WTC11 (cell line): ENCODE measurements around the gene ALG2. TPM values are rescaled to one million over a fixed set of nuclear protein-coding genes. Genes with fewer than 3 reads are reported as not detected.

Source experiments
- ATAC-seq: fragments of 200-7000 bp; cut with Tn5 transposase; 2 replicates; pipeline ENCODE4 v1.10.0; 2021; ENCODE audit warnings: mild to moderate bottlenecking, moderate library complexity
- CTCF ChIA-PET: fragments of 300-600 bp; sonication (Branson Sonifier 250); formaldehyde crosslinking; loops from one replicate; lab custom pipeline; 2021; ENCODE audit warnings: antibody characterized with exemption; lab: Charles Lee
- POLR2A ChIA-PET: fragments of 350-600 bp; sonication (Branson Sonifier 250); formaldehyde crosslinking; loops from one replicate; lab custom pipeline; 2021; ENCODE audit warnings: antibody characterized with exemption; lab: Charles Lee
- DNase-seq: peaks from one replicate; pipeline ENCODE4 v3.0.0; 2021; ENCODE audit warnings: low spot score
- H3K27ac Mint-ChIP-seq: 2 replicates; pipeline ENCODE4 v1.8.0; 2021; ENCODE audit warnings: mixed read lengths
- H3K27me3 Mint-ChIP-seq: 2 replicates; pipeline ENCODE4 v1.8.0; 2021; ENCODE audit warnings: low read depth, mild to moderate bottlenecking, moderate library complexity, mixed read lengths
- H3K36me3 Mint-ChIP-seq: 2 replicates; pipeline ENCODE4 v1.8.0; 2021; ENCODE audit warnings: mixed read lengths
- H3K4me1 Mint-ChIP-seq: 2 replicates; pipeline ENCODE4 v1.8.0; 2022; ENCODE audit warnings: mixed read lengths
- H3K4me3 Mint-ChIP-seq: 2 replicates; pipeline ENCODE4 v1.8.0; 2021; ENCODE audit warnings: mild to moderate bottlenecking, moderate library complexity, mixed read lengths
- H3K9me3 Mint-ChIP-seq: 2 replicates; pipeline ENCODE4 v1.8.0; 2021; ENCODE audit warnings: mixed read lengths
- ELF4 ChIP-seq: sonication (generic); formaldehyde crosslinking; IDR thresholded peaks from 2 replicates; pipeline ENCODE4 v1.8.1; 2022; ENCODE audit warnings: low read depth, mild to moderate bottlenecking, moderate library complexity, missing genetic modification reagents
- ESRRA ChIP-seq: sonication (generic); formaldehyde crosslinking; IDR thresholded peaks from 2 replicates; pipeline ENCODE4 v1.8.1; 2022; ENCODE audit warnings: mild to moderate bottlenecking, missing genetic modification reagents, borderline replicate concordance
- HMGA2 ChIP-seq: fragments of 250-450 bp; sonication (Bioruptor Pico); IDR thresholded peaks from 2 replicates; pipeline ENCODE4 v1.4.0; 2021; ENCODE audit warnings: mild to moderate bottlenecking, moderate library complexity
- JUN ChIP-seq: sonication (generic); formaldehyde crosslinking; IDR thresholded peaks from 2 replicates; pipeline ENCODE4 v1.8.0; 2023; ENCODE audit warnings: mild to moderate bottlenecking, missing genetic modification reagents
- SMAD3 ChIP-seq: sonication (generic); formaldehyde crosslinking; IDR thresholded peaks from 2 replicates; pipeline ENCODE4 v1.8.0; 2022; ENCODE audit warnings: missing genetic modification reagents, mild to moderate bottlenecking, borderline replicate concordance
- TEAD4 ChIP-seq: sonication (generic); formaldehyde crosslinking; IDR thresholded peaks from 2 replicates; pipeline ENCODE4 v1.8.0; 2022; ENCODE audit warnings: mild to moderate bottlenecking, missing genetic modification reagents
- ZNF671 ChIP-seq: fragments of 250-450 bp; sonication (Bioruptor Pico); IDR thresholded peaks from 2 replicates; pipeline ENCODE4 v1.8.0; 2021; ENCODE audit warnings: mild to moderate bottlenecking
- total RNA-seq: library from RNA; stranded (reverse); gene quantifications from 3 replicates; pipeline ENCODE4 v1.2.3, GENCODE V29; 2021
- TF ChIP-seq, protein P1 (sequence below): fragments of 250-450 bp; sonication (Bioruptor Pico); IDR thresholded peaks from 2 replicates; pipeline ENCODE4 v2.1.2; 2022; ENCODE audit warnings: mild to moderate bottlenecking, moderate library complexity
- TF ChIP-seq, protein P2 (sequence below): sonication (generic); formaldehyde crosslinking; IDR thresholded peaks from 2 replicates; pipeline ENCODE4 v1.8.1; 2023; ENCODE audit warnings: mild to moderate bottlenecking, missing genetic modification reagents, moderate library complexity
- TF ChIP-seq, protein P3 (sequence below): sonication (generic); formaldehyde crosslinking; IDR thresholded peaks from 2 replicates; pipeline ENCODE4 v1.8.1; 2023; ENCODE audit warnings: mild to moderate bottlenecking, missing genetic modification reagents, borderline replicate concordance
- TF ChIP-seq, protein P4 (sequence below): sonication (generic); formaldehyde crosslinking; IDR thresholded peaks from 2 replicates; pipeline ENCODE4 v1.8.0; 2023; ENCODE audit warnings: missing genetic modification reagents, mild to moderate bottlenecking, borderline replicate concordance
- TF ChIP-seq, protein P5 (sequence below): sonication (generic); formaldehyde crosslinking; IDR thresholded peaks from 2 replicates; pipeline ENCODE4 v1.8.0; 2022; ENCODE audit warnings: mild to moderate bottlenecking, missing genetic modification reagents

The ALG2 gene
- total RNA-seq, 1 experiment from 2014 or later = 25.2 TPM

DNA sequence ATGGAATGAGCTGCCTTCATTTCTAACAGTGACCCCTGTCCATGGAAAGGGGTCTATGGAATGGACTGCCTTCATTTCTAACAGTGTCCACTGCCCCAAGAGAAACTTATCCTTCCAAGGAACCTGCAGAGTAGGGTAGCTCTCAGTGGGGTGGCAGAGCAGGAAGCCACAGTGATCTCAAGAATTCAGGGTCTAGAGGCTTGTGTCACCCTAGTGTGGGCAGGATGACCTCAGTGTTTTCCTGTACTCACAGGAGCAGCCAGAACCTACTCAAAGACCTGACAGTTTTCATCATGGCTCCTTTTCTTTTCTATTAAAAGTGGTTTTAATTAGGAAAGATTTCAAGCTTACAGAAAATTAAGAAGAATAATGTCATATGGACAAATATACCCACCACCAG lies 27.9 kb upstream of the ALG2 start:
- Mint-ChIP-seq H3K36me3 (no peaks in the 10 kb centered on the region), H3K27ac (no peak overlapping the region), H3K4me3 (no peak overlapping the region), H3K4me1 (no peaks in the 10 kb centered on the region), H3K9me3 (0 out of 2 replicates have a peak, but pooled peaks cover 3% of the 10 kb centered on the region), H3K27me3 (no peaks in the 10 kb centered on the region)
- POLR2A ChIA-PET = no interaction called here
- ATAC-seq (no peak; the same call in 1 of the 2 replicates), DNase-seq (no peak)
- CTCF ChIA-PET = interaction anchor here (1.1 kb wide), 1 partner anchor 18 kb away, joined by 3 read pairs; no protein-coding TSS in a partner anchor
- TF ChIP-seq ELF4 (CRISPR knock-in tag) = no peak
- TF ChIP-seq, protein P1, sequence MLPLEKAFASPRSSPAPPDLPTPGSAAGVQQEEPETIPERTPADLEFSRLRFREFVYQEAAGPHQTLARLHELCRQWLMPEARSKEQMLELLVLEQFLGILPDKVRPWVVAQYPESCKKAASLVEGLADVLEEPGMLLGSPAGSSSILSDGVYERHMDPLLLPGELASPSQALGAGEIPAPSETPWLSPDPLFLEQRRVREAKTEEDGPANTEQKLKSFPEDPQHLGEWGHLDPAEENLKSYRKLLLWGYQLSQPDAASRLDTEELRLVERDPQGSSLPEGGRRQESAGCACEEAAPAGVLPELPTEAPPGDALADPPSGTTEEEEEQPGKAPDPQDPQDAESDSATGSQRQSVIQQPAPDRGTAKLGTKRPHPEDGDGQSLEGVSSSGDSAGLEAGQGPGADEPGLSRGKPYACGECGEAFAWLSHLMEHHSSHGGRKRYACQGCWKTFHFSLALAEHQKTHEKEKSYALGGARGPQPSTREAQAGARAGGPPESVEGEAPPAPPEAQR (CRISPR knock-in tag) = no peak
- TF ChIP-seq HMGA2 (CRISPR knock-in tag) = no peak
- TF ChIP-seq, protein P2, sequence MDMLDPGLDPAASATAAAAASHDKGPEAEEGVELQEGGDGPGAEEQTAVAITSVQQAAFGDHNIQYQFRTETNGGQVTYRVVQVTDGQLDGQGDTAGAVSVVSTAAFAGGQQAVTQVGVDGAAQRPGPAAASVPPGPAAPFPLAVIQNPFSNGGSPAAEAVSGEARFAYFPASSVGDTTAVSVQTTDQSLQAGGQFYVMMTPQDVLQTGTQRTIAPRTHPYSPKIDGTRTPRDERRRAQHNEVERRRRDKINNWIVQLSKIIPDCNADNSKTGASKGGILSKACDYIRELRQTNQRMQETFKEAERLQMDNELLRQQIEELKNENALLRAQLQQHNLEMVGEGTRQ (CRISPR knock-in tag) = no peak
- TF ChIP-seq, protein P3, sequence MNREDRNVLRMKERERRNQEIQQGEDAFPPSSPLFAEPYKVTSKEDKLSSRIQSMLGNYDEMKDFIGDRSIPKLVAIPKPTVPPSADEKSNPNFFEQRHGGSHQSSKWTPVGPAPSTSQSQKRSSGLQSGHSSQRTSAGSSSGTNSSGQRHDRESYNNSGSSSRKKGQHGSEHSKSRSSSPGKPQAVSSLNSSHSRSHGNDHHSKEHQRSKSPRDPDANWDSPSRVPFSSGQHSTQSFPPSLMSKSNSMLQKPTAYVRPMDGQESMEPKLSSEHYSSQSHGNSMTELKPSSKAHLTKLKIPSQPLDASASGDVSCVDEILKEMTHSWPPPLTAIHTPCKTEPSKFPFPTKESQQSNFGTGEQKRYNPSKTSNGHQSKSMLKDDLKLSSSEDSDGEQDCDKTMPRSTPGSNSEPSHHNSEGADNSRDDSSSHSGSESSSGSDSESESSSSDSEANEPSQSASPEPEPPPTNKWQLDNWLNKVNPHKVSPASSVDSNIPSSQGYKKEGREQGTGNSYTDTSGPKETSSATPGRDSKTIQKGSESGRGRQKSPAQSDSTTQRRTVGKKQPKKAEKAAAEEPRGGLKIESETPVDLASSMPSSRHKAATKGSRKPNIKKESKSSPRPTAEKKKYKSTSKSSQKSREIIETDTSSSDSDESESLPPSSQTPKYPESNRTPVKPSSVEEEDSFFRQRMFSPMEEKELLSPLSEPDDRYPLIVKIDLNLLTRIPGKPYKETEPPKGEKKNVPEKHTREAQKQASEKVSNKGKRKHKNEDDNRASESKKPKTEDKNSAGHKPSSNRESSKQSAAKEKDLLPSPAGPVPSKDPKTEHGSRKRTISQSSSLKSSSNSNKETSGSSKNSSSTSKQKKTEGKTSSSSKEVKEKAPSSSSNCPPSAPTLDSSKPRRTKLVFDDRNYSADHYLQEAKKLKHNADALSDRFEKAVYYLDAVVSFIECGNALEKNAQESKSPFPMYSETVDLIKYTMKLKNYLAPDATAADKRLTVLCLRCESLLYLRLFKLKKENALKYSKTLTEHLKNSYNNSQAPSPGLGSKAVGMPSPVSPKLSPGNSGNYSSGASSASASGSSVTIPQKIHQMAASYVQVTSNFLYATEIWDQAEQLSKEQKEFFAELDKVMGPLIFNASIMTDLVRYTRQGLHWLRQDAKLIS = no peak
- no peak for TF ChIP-seq SMAD3

DNA sequence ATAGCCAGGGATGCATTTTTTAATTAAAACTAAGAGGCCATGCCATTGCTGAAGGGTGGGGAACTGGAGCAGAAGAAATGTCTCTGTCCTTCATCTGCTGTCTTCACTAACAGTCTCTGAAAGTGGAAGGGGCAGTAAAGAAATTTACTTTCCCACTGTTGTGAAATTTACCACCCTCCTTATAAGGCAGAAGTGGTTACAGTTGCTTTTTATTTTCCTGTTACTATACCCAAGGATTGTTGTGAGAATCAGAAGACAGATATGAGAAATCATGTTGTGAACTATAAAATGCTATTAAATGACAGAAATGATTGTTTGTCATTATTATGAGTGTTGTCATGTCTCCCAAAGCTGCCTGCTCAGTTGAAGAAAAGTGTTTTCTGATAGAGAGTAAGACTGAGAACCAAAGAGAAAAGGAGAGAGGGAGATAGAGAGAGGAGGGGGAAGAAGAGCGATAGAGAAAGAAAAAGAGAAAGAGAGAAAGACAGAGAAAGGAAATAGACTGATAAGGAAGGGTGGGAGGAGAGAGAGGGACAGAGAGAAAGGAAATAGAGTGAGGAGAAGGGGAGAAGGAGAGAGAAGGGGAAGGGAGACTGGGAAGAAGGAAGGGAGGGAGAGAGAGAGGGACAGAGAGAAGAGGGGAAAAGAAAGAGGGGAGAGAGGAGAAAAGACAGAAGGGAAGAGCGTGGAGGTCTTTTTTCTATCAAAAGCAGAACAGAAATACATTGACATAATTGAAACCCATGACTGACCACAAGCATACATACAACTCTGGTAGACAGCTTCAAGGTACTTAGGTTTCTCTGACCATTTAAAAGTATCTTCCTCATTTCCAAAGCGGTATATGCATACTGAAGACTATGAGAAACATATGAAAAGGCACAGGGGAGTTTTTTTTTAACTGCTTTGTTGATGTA lies 22.9 kb upstream of the ALG2 start:
- H3K4me3 Mint-ChIP-seq = no peak overlapping the region
- CTCF ChIA-PET = interaction anchor here (2.0 kb wide), 1 partner anchor 13 kb away, joined by 8 read pairs; no protein-coding TSS in a partner anchor
- TF ChIP-seq ZNF671 (CRISPR knock-in tag) = no peak
- no peak for TF ChIP-seq TEAD4 (CRISPR knock-in tag)
- TF ChIP-seq JUN (CRISPR knock-in tag) = no peak
- no peak for TF ChIP-seq ESRRA (CRISPR knock-in tag)
- TF ChIP-seq, protein P4, sequence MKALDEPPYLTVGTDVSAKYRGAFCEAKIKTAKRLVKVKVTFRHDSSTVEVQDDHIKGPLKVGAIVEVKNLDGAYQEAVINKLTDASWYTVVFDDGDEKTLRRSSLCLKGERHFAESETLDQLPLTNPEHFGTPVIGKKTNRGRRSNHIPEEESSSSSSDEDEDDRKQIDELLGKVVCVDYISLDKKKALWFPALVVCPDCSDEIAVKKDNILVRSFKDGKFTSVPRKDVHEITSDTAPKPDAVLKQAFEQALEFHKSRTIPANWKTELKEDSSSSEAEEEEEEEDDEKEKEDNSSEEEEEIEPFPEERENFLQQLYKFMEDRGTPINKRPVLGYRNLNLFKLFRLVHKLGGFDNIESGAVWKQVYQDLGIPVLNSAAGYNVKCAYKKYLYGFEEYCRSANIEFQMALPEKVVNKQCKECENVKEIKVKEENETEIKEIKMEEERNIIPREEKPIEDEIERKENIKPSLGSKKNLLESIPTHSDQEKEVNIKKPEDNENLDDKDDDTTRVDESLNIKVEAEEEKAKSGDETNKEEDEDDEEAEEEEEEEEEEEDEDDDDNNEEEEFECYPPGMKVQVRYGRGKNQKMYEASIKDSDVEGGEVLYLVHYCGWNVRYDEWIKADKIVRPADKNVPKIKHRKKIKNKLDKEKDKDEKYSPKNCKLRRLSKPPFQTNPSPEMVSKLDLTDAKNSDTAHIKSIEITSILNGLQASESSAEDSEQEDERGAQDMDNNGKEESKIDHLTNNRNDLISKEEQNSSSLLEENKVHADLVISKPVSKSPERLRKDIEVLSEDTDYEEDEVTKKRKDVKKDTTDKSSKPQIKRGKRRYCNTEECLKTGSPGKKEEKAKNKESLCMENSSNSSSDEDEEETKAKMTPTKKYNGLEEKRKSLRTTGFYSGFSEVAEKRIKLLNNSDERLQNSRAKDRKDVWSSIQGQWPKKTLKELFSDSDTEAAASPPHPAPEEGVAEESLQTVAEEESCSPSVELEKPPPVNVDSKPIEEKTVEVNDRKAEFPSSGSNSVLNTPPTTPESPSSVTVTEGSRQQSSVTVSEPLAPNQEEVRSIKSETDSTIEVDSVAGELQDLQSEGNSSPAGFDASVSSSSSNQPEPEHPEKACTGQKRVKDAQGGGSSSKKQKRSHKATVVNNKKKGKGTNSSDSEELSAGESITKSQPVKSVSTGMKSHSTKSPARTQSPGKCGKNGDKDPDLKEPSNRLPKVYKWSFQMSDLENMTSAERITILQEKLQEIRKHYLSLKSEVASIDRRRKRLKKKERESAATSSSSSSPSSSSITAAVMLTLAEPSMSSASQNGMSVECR (CRISPR knock-in tag) = no peak
- TF ChIP-seq, protein P5, sequence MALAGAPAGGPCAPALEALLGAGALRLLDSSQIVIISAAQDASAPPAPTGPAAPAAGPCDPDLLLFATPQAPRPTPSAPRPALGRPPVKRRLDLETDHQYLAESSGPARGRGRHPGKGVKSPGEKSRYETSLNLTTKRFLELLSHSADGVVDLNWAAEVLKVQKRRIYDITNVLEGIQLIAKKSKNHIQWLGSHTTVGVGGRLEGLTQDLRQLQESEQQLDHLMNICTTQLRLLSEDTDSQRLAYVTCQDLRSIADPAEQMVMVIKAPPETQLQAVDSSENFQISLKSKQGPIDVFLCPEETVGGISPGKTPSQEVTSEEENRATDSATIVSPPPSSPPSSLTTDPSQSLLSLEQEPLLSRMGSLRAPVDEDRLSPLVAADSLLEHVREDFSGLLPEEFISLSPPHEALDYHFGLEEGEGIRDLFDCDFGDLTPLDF (CRISPR knock-in tag) = no peak
- TF ChIP-seq, all 79 proteins: peak for 0
- ATAC-seq (no peak), DNase-seq (no peak)
- Mint-ChIP-seq H3K9me3 (0 out of 2 replicates have a peak, but pooled peaks cover 3% of the 10 kb centered on the region), H3K27me3 (no peaks in the 10 kb centered on the region), H3K27ac (no peak overlapping the region), H3K4me1 (no peaks in the 10 kb centered on the region), H3K36me3 (no peaks in the 10 kb centered on the region)
- POLR2A ChIA-PET = no interaction called here
